Breast epithelium (tissue), 4 donors: ENCODE data around the gene MYD88. TPM values are rescaled to one million over a fixed set of nuclear protein-coding genes. Genes with fewer than 3 reads are reported as not detected.

Experiments used
- DNase-seq, 2 donors: peaks; one replicate each; pipeline ENCODE4 v3.0.0-alpha.2; 2019; ENCODE audit warnings: low spot score in 2 of 2
- H3K27ac ChIP-seq, 2 donors: fragments of 200-600 bp; sonication (generic) in 1 of 2; one replicate each; pipeline ENCODE4 v1.5.1; 2016 to 2019; ENCODE audit warnings: mild to moderate bottlenecking in 1 of 2
- H3K27me3 ChIP-seq, 2 donors: fragments of 200-600 bp; sonication (generic) in 1 of 2; one replicate each; pipeline versions ENCODE4 v1.5.1 to v1.6.0; 2017 to 2019; ENCODE audit warnings: control low read depth in 1 of 2, mild to moderate bottlenecking in 1 of 2
- H3K36me3 ChIP-seq: fragments of 200-600 bp; one replicate; pipeline ENCODE4 v1.5.1; 2019
- H3K4me1 ChIP-seq, 2 donors: fragments of 200-600 bp; sonication (generic); one replicate each; pipeline ENCODE4 v1.5.1; 2016 to 2019; ENCODE audit warnings: control low read depth in 1 of 2
- H3K4me3 ChIP-seq, 3 donors: fragments of 200-600 bp; sonication (generic); 1 replicate in 2 of 3; 2 replicates in 1 of 3; pipeline ENCODE4 v1.5.1; 2016 to 2019; ENCODE audit warnings: mild to moderate bottlenecking in 3 of 3, moderate library complexity in 2 of 3
- H3K9me3 ChIP-seq, 2 donors: fragments of 200-600 bp; sonication (generic) in 1 of 2; one replicate each; pipeline ENCODE4 v1.5.1; 2016 to 2019; ENCODE audit warnings: control low read depth in 1 of 2
- CTCF ChIP-seq, 3 donors: fragments of 450-650 bp; IDR thresholded peaks; one replicate each; pipeline ENCODE4 v1.5.1; 2016 to 2017; ENCODE audit warnings: antibody characterized with exemption in 3 of 3, mild to moderate bottlenecking in 3 of 3, moderate library complexity in 3 of 3
- POLR2A ChIP-seq: fragments of 450-650 bp; IDR thresholded peaks from one replicate; pipeline ENCODE4 v1.6.1; 2016; ENCODE audit warnings: antibody characterized with exemption, mild to moderate bottlenecking, moderate library complexity
- POLR2AphosphoS5 ChIP-seq, 3 donors: sonication (generic); formaldehyde crosslinking; IDR thresholded peaks; one replicate each; pipeline ENCODE4 v1.6.1; 2017; ENCODE audit warnings: antibody characterized with exemption in 3 of 3
- intact Hi-C: fragments of 100-400 bp; cut with DNase I; formaldehyde crosslinking; loops from one replicate; pipeline ENCODE4 v1.15.1; 2023; ENCODE audit warnings: low total_unique reads
- total RNA-seq, 3 donors: library from RNA; depleted of rRNA; stranded (reverse); fragments of >200 nt; gene quantifications; one replicate each; pipeline ENCODE4 v1.1.0, GENCODE V29; 2016

The MYD88 gene
- total RNA-seq, 3 donors from 2014 or later: 33.4 to 36.0 (median 35.3) TPM

- TF ChIP-seq CTCF (IDR thresholded peaks at IDR 0.05) (no peak), POLR2AphosphoS5 (IDR thresholded peaks at IDR 0.05) (no peak), POLR2A (no peak)
Observed at GRCh38 chr3:38148311-38148882, 9.9 kb downstream of the MYD88 start.

GRCh38 chr3:38149708-38150107 is 11.2 kb downstream of the MYD88 start:
- Histone ChIP-seq H3K27ac (no peak overlapping the region), H3K36me3 (no peaks in the 10 kb centered on the region), H3K27me3 (no peaks in the 10 kb centered on the region), H3K4me3 (no peak overlapping the region), H3K9me3 (peaks cover 0 to 7% of the 10 kb centered on the region in 2 donors), H3K4me1 (no peaks in the 10 kb centered on the region)
- no peak for DNase-seq
- intact Hi-C loops: no loop called here
- TF ChIP-seq CTCF (IDR thresholded peaks at IDR 0.05) (no peak), POLR2A (no peak), POLR2AphosphoS5 (IDR thresholded peaks at IDR 0.05) (no peak)

More at GRCh38 chr3:38148311-38148882, 9.9 kb downstream of the MYD88 start:
- H3K9me3 ChIP-seq: peaks cover 0 to 7% of the 10 kb centered on the region in 2 donors
- DNase-seq: no peak
- H3K36me3 ChIP-seq: no peaks in the 10 kb centered on the region
- no peak overlapping the region for H3K27ac ChIP-seq
- H3K27me3 ChIP-seq: no peaks in the 10 kb centered on the region
- H3K4me3 ChIP-seq: no peak overlapping the region
- intact Hi-C loops: no loop called here
- no peaks in the 10 kb centered on the region for H3K4me1 ChIP-seq

- DNase-seq: no peak
- H3K27me3 ChIP-seq: no peaks in the 10 kb centered on the region
- no peak overlapping the region for H3K27ac ChIP-seq
- H3K4me3 ChIP-seq: no peak overlapping the region
- no peaks in the 10 kb centered on the region for H3K36me3 ChIP-seq
- TF ChIP-seq POLR2A (no peak), POLR2AphosphoS5 (IDR thresholded peaks at IDR 0.05) (no peak), CTCF (IDR thresholded peaks at IDR 0.05) (no peak)
- H3K9me3 ChIP-seq: peaks cover 0 to 7% of the 10 kb centered on the region in 2 donors
- H3K4me1 ChIP-seq: no peaks in the 10 kb centered on the region
- intact Hi-C loops: loop anchor here (1.0 kb wide), 1 partner anchor 19 kb away; no protein-coding TSS in a partner anchor
Observed at GRCh38 chr3:38150780-38151528, 12.5 kb downstream of the MYD88 start.

DNA sequence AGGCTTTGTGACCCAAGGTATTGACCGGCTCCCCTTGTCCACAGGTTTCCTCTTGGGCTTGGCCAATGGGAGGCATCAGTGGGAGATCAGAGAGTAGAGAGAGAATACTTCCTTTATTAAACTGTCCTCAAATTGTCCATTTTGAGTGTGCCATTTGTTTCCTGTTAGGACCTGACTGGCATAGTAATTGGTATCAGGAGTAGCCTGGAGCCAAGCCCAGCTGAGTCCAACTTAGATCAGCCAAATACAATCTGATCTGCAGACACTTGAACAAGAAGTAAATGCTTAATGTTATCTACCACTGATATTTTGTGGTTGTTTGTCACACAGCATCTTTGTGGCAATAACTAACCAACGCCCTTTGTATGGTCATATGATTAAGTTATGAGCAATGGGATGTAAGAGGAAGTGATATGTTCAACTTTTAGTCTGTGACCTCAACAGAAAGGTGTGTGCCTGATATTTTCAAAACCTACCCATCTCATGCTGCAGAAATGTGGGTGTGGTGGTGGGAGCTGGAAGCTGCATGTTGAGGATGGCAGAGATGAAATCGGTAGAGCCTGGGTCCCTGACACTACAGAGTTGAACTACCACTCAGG is 13.3 kb downstream of the MYD88 start:
- H3K27ac ChIP-seq: no peak overlapping the region
- H3K4me3 ChIP-seq: no peak overlapping the region
- no peak for DNase-seq
- H3K9me3 ChIP-seq: peaks cover 0 to 7% of the 10 kb centered on the region in 2 donors
- H3K36me3 ChIP-seq: no peaks in the 10 kb centered on the region
- H3K4me1 ChIP-seq: no peaks in the 10 kb centered on the region
- intact Hi-C loops: loop anchor here (1.0 kb wide), 1 partner anchor 19 kb away; no protein-coding TSS in a partner anchor
- H3K27me3 ChIP-seq: no peaks in the 10 kb centered on the region
- no peak for TF ChIP-seq CTCF (IDR thresholded peaks at IDR 0.05)
- no peak for TF ChIP-seq POLR2A
- TF ChIP-seq POLR2AphosphoS5 (IDR thresholded peaks at IDR 0.05): no peak

DNA sequence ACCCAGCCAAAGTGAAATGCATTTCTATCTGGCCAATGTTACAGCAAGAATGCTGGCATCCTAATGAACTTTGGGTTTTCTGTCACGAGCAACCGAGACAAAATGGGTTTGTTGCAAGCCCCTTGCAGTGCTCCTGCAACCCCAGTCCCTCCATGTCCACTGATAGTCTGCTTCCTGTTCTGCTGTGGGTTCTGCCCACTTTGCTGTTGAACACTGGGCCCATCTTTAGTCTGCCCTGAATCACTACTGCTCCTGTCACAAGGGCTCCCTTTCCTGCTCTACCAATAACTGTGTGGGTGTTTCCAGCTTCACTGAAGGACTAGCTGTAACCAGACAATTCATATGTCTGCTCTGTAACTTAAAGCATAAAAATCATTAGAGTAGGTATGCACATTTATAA is 14.1 kb downstream of the MYD88 start:
- Histone ChIP-seq H3K27me3 (no peaks in the 10 kb centered on the region), H3K4me1 (no peaks in the 10 kb centered on the region), H3K4me3 (no peak overlapping the region), H3K36me3 (no peaks in the 10 kb centered on the region), H3K27ac (no peak overlapping the region), H3K9me3 (no peaks in the 10 kb centered on the region)
- TF ChIP-seq POLR2A (no peak), CTCF (IDR thresholded peaks at IDR 0.05) (no peak), POLR2AphosphoS5 (IDR thresholded peaks at IDR 0.05) (no peak)
- no peak for DNase-seq
- intact Hi-C loops: no loop called here
